Right lobe of liver (tissue), 4 donors: Measurements from ENCODE around the gene YOD1.

ENCODE experiments used
- POLR2A ChIP-seq: fragments of 450-650 bp; IDR thresholded peaks from one replicate; pipeline ENCODE4 v1.6.1; 2017; ENCODE audit warnings: antibody characterized with exemption, mild to moderate bottlenecking
- TF ChIP-seq, protein P1 (sequence below), 4 donors: fragments of 200-600 bp in 3 of 4; fragments of 450-650 bp in 1 of 4; IDR thresholded peaks; one replicate each; pipeline versions ENCODE4 v1.5.1 to v1.8.0; 2016 to 2022; ENCODE audit warnings: antibody characterized with exemption in 4 of 4, mild to moderate bottlenecking in 2 of 4
- donor health status: DM: no; HTN: no; CAD: no.
- donor health status: DM: no; HTN: no; CAD: no.
- donor health status: DM: no; HTN: yes; CAD: no.

GRCh38 chr1:207024202-207025145 lies 26.5 kb downstream of the YOD1 start:
- TF ChIP-seq, protein P1, sequence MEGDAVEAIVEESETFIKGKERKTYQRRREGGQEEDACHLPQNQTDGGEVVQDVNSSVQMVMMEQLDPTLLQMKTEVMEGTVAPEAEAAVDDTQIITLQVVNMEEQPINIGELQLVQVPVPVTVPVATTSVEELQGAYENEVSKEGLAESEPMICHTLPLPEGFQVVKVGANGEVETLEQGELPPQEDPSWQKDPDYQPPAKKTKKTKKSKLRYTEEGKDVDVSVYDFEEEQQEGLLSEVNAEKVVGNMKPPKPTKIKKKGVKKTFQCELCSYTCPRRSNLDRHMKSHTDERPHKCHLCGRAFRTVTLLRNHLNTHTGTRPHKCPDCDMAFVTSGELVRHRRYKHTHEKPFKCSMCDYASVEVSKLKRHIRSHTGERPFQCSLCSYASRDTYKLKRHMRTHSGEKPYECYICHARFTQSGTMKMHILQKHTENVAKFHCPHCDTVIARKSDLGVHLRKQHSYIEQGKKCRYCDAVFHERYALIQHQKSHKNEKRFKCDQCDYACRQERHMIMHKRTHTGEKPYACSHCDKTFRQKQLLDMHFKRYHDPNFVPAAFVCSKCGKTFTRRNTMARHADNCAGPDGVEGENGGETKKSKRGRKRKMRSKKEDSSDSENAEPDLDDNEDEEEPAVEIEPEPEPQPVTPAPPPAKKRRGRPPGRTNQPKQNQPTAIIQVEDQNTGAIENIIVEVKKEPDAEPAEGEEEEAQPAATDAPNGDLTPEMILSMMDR (IDR thresholded peaks at IDR 0.05): no peak
- TF ChIP-seq POLR2A: no peak
